Upper lobe of right lung (tissue), 1 donor: ENCODE measurements around the gene PTPRH. TPM values are rescaled to one million over a fixed set of nuclear protein-coding genes. Genes with fewer than 3 reads are reported as not detected.

Source experiments
- ATAC-seq: fragments of 200-7000 bp; cut with Tn5 transposase; one replicate; pipeline ENCODE4 v1.9.1; 2020; ENCODE audit warnings: mild to moderate bottlenecking, moderate library complexity
- DNase-seq: peaks from one replicate; pipeline ENCODE4 v3.0.0-alpha.2; 2020
- H3K27ac ChIP-seq: fragments of 200-600 bp; one replicate; pipeline ENCODE4 v1.8.0; 2022
- H3K27me3 ChIP-seq: fragments of 200-600 bp; one replicate; pipeline ENCODE4 v1.8.0; 2022; ENCODE audit warnings: mild to moderate bottlenecking
- H3K36me3 ChIP-seq: fragments of 200-600 bp; one replicate; pipeline ENCODE4 v1.8.0; 2022
- H3K4me1 ChIP-seq: fragments of 200-600 bp; one replicate; pipeline ENCODE4 v1.8.0; 2022
- H3K4me3 ChIP-seq: fragments of 200-600 bp; one replicate; pipeline ENCODE4 v1.8.0; 2022; ENCODE audit warnings: mild to moderate bottlenecking
- H3K9me3 ChIP-seq: fragments of 200-600 bp; one replicate; pipeline ENCODE4 v1.8.0; 2022
- CTCF ChIP-seq: fragments of 200-600 bp; IDR thresholded peaks from one replicate; pipeline ENCODE4 v1.8.0; 2022; ENCODE audit warnings: antibody characterized with exemption
- intact Hi-C: fragments of 100-400 bp; cut with DNase I; formaldehyde crosslinking; loops from one replicate; pipeline ENCODE4 v1.11.0; 2022
- total RNA-seq: library from RNA; stranded (reverse); fragmentation: NEBNext Ultra II Directional; extraction: Animal tissue kit (Norgen Biotek cat#: 25700); gene quantifications from one replicate; pipeline ENCODE4 v1.2.1, GENCODE V29; 2021
- donor health status: DM: no; HTN: yes; CAD: no; lungs with severe emphysema.

PTPRH gene
- total RNA-seq, 1 donor from 2014 or later, result not detected

DNA sequence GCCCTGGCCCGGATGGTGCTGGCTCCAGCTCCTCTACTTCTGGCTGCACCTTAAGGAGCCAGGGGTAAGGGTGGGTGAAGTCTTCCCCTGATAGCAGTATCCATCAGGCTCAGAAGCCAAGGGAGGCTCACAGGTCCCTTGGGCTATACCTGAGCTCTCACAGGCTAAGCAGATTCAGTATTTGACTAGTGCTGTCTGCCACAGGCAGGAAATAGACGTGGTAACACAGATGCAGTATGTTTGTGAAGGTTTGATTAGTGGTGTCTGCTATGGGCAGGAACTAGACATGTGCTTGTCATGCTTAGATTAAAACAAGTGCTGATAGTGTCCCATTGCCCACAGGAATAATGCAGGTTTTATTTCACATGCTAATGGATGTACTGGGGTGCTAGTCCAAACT lies 33.2 kb downstream of the PTPRH start:
- ATAC-seq (no peak), DNase-seq (no peak)
- H3K36me3 ChIP-seq, result no peaks in the 10 kb centered on the region
- H3K27ac ChIP-seq, result no peak overlapping the region
- intact Hi-C loops, result no loop called here
- H3K27me3 ChIP-seq, result peaks cover 96% of the 10 kb centered on the region
- no peak for TF ChIP-seq CTCF
- peaks cover 7% of the 10 kb centered on the region for H3K4me1 ChIP-seq
- H3K4me3 ChIP-seq, result no peak overlapping the region
- H3K9me3 ChIP-seq, result no peaks in the 10 kb centered on the region

- Histone ChIP-seq H3K36me3 (no peaks in the 10 kb centered on the region), H3K27ac (no peak overlapping the region), H3K27me3 (peaks cover 95% of the 10 kb centered on the region), H3K9me3 (no peaks in the 10 kb centered on the region), H3K4me3 (no peak overlapping the region), H3K4me1 (peaks cover 7% of the 10 kb centered on the region)
- ATAC-seq (no peak), DNase-seq (no peak)
- intact Hi-C loops, result no loop called here
- no peak for TF ChIP-seq CTCF
Observed at GRCh38 chr19:55175117-55175867, 34.0 kb downstream of the PTPRH start.

DNA sequence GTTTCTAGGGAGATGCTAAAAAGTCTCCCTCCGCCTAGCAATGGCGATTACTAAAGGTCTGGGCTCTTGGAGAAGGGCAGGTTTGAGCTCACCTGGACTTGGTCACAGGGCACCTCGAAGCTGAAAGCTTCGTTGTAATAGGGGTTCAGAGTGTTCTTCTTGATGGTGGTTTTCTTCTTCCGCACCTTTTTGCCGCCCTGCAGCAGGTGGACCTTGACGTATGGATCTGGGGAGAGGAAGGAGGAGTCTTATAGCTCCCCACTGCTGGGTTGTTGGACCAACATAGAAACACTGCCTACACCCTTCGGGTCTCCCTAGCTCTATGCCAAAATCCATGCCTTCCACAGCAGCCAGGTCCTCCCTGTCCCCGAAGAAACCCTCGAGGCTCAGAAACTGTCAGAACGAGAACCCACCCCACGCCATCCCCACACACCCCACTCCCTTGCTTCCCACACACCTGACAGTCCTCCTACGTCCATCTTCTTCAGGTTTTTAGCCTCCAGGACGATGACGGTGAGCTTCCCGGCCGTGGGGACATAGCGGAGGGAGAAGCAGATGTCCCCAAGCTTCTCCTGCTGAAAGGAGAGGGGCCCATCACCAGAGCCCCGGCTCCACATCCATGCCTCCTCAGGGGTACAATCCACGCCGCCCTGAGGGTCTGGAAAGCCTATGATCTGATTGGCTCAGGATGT lies 34.7 kb downstream of the PTPRH start:
- intact Hi-C loops, result no loop called here

GRCh38 chr19:55173714-55174409 lies 35.4 kb downstream of the PTPRH start:
- DNase-seq (peak; percentile 74), ATAC-seq (peak; percentile 74)
- H3K4me1 ChIP-seq, result no peaks in the 10 kb centered on the region
- H3K9me3 ChIP-seq, result no peaks in the 10 kb centered on the region
- H3K4me3 ChIP-seq, result peak overlapping the region; percentile 37
- intact Hi-C loops, result no loop called here
- peaks cover 95% of the 10 kb centered on the region for H3K27me3 ChIP-seq
- no peak for TF ChIP-seq CTCF
- H3K36me3 ChIP-seq, result no peaks in the 10 kb centered on the region
- H3K27ac ChIP-seq, result no peak overlapping the region

More for the DNA sequence above, 34.7 kb downstream of the PTPRH start:
- H3K9me3 ChIP-seq, result no peaks in the 10 kb centered on the region
- H3K27ac ChIP-seq, result no peak overlapping the region
- no peak for TF ChIP-seq CTCF
- H3K4me1 ChIP-seq, result peaks cover 6% of the 10 kb centered on the region
- H3K36me3 ChIP-seq, result no peaks in the 10 kb centered on the region
- DNase-seq (no peak), ATAC-seq (no peak)
- peaks cover 95% of the 10 kb centered on the region for H3K27me3 ChIP-seq
- H3K4me3 ChIP-seq, result no peak overlapping the region

- TF ChIP-seq CTCF, result no peak
- Histone ChIP-seq H3K4me3 (peak overlapping the region; percentile 37), H3K27me3 (peaks cover 95% of the 10 kb centered on the region)
Observed at GRCh38 chr19:55173186-55173713, 36.1 kb downstream of the PTPRH start.

More at GRCh38 chr19:55173186-55173713, 36.1 kb downstream of the PTPRH start:
- Histone ChIP-seq H3K27ac (no peak overlapping the region), H3K36me3 (no peaks in the 10 kb centered on the region), H3K9me3 (no peaks in the 10 kb centered on the region), H3K4me1 (no peaks in the 10 kb centered on the region)
- DNase-seq, result no peak
- intact Hi-C loops, result no loop called here
- ATAC-seq, result no peak
